H1 (cell line): ENCODE results near the gene PBOV1. TPM values are rescaled to one million over a fixed set of nuclear protein-coding genes. Genes with fewer than 3 reads are reported as not detected.

Experiments used
- CTCF ChIA-PET: fragments of 300-600 bp; sonication (Branson Sonifier 250); formaldehyde crosslinking; loops from one replicate; lab custom pipeline; 2021; ENCODE audit not compliant: partially characterized antibody; lab: Charles Lee
- POLR2A ChIA-PET: fragments of 300-600 bp; sonication (Branson Sonifier 250); formaldehyde crosslinking; loops from one replicate; lab custom pipeline; 2021; ENCODE audit warnings: inconsistent platforms; ENCODE audit not compliant: partially characterized antibody; lab: Charles Lee
- DNase-seq, 2 experiments: peaks; one replicate each; pipeline versions ENCODE4 v3.0.0 to v3.0.0-alpha.2; 2010 to 2022; ENCODE audit warnings: low spot score in 2 of 2, low read depth in 1 of 2, mixed read lengths in 1 of 2
- FAIRE-seq: peaks from 2 replicates; lab custom pipeline; 2011; peaks lifted over from hg19 to GRCh38; lab: Jason Lieb, UNC
- H2AFZ ChIP-seq: 2 replicates; pipeline ENCODE4 v1.8.1; 2012; ENCODE audit warnings: low read length, inconsistent platforms
- H2AK5ac ChIP-seq: 2 replicates; pipeline ENCODE4 v1.6.1; 2013; ENCODE audit warnings: low read depth, low read length
- H2BK120ac ChIP-seq: replicated peaks from 2 replicates; pipeline ENCODE3; 2013; ENCODE audit warnings: low read depth, low read length, inconsistent platforms
- H2BK12ac ChIP-seq: 2 replicates; pipeline ENCODE4 v1.6.1; 2013; ENCODE audit warnings: low read depth, low read length
- H2BK15ac ChIP-seq: 2 replicates; pipeline ENCODE4 v1.6.1; 2013; ENCODE audit warnings: low read length
- H2BK20ac ChIP-seq: 2 replicates; pipeline ENCODE4 v1.6.1; 2013; ENCODE audit warnings: low read length
- H2BK5ac ChIP-seq: 2 replicates; pipeline ENCODE4 v1.6.1; 2013; ENCODE audit warnings: low read depth, low read length
- H3K14ac ChIP-seq: 2 replicates; pipeline ENCODE4 v1.6.1; 2013; ENCODE audit warnings: inconsistent platforms; ENCODE audit not compliant: insufficient read length
- H3K18ac ChIP-seq: 2 replicates; pipeline ENCODE4 v1.6.1; 2013; ENCODE audit warnings: low read length; ENCODE audit errors: extremely low read depth
- H3K23ac ChIP-seq: 2 replicates; pipeline ENCODE4 v1.6.1; 2013; ENCODE audit warnings: inconsistent platforms; ENCODE audit not compliant: insufficient read length
- H3K23me2 ChIP-seq: 2 replicates; pipeline ENCODE4 v1.6.1; 2013; ENCODE audit warnings: low read depth, low read length
- H3K27ac ChIP-seq: 2 replicates; pipeline ENCODE4 v1.6.1; 2011; ENCODE audit warnings: low read depth, low read length, inconsistent platforms
- H3K27me3 ChIP-seq, 4 experiments: replicated peaks in 1 of 4; 1 replicate in 1 of 4; 2 replicates in 3 of 4; pipeline versions ENCODE4 v1.6.1 to v1.8.1; 2011 to 2013; ENCODE audit warnings: low read length in 3 of 4, mild to moderate bottlenecking in 3 of 4, inconsistent platforms in 2 of 4, mixed read lengths in 2 of 4, moderate library complexity in 1 of 4; ENCODE audit not compliant: control insufficient read depth in 3 of 4, insufficient read depth in 3 of 4; ENCODE audit errors: extremely low read depth in 1 of 4
- H3K36me3 ChIP-seq, 4 experiments: 2 replicates each; pipeline versions ENCODE4 v1.6.1 to v1.8.1; 2011 to 2013; ENCODE audit warnings: mild to moderate bottlenecking in 4 of 4, low read length in 3 of 4, moderate library complexity in 2 of 4, control low read depth in 1 of 4, inconsistent platforms in 1 of 4; ENCODE audit not compliant: insufficient read depth in 4 of 4, control insufficient read depth in 2 of 4
- H3K4ac ChIP-seq: replicated peaks from 2 replicates; pipeline ENCODE3; 2013; ENCODE audit warnings: low read length, low read depth, mixed read lengths, inconsistent platforms; ENCODE audit not compliant: insufficient read length
- H3K4me1 ChIP-seq, 4 experiments: replicated peaks in 1 of 4; 1 replicate in 1 of 4; 2 replicates in 3 of 4; pipeline versions ENCODE4 v1.6.1 to v1.8.1; 2011 to 2013; ENCODE audit warnings: low read length in 3 of 4, inconsistent platforms in 2 of 4, mixed read lengths in 1 of 4; ENCODE audit not compliant: insufficient read depth in 4 of 4, control insufficient read depth in 3 of 4
- H3K4me2 ChIP-seq, 2 experiments: 2 replicates each; pipeline versions ENCODE4 v1.6.1 to v1.8.1; 2011 to 2013; ENCODE audit warnings: low read depth in 2 of 2, low read length in 2 of 2, control low read depth in 1 of 2, inconsistent platforms in 1 of 2, mild to moderate bottlenecking in 1 of 2; ENCODE audit not compliant: insufficient read depth in 1 of 2
- H3K4me3 ChIP-seq, 4 experiments: fragments of 200-600, 300-600 bp in 1 of 4; sonication (generic), shearing (Covaris generic), sonication (Bioruptor Twin) in 1 of 4; 2 replicates each; pipeline versions ENCODE4 v1.5.1 to v1.8.1; 2011 to 2016; ENCODE audit warnings: low read length in 4 of 4, low read depth in 3 of 4, control low read depth in 2 of 4, inconsistent platforms in 2 of 4, mild to moderate bottlenecking in 2 of 4, mixed read lengths in 1 of 4, moderate library complexity in 1 of 4; ENCODE audit not compliant: insufficient read depth in 2 of 4; ENCODE audit errors: extremely low read depth in 1 of 4
- H3K56ac ChIP-seq: replicated peaks from 2 replicates; pipeline ENCODE3; 2013; ENCODE audit warnings: low read depth, mild to moderate bottlenecking, mixed read lengths, low read length, inconsistent platforms; ENCODE audit not compliant: insufficient read length
- H3K79me1 ChIP-seq: 2 replicates; pipeline ENCODE4 v1.6.1; 2013; ENCODE audit warnings: low read depth, low read length, control low read depth
- H3K79me2 ChIP-seq, 2 experiments: 2 replicates each; pipeline versions ENCODE4 v1.6.1 to v1.8.1; 2012 to 2013; ENCODE audit warnings: low read length in 2 of 2, mild to moderate bottlenecking in 2 of 2, inconsistent platforms in 1 of 2; ENCODE audit not compliant: insufficient read depth in 2 of 2, control insufficient read depth in 1 of 2
- H3K9ac ChIP-seq, 4 experiments: replicated peaks in 1 of 4; 1 replicate in 1 of 4; 2 replicates in 3 of 4; pipeline versions ENCODE4 v1.6.1 to v1.8.1; 2011 to 2013; ENCODE audit warnings: low read depth in 3 of 4, low read length in 3 of 4, control low read depth in 2 of 4, mild to moderate bottlenecking in 2 of 4, moderate library complexity in 2 of 4, inconsistent platforms in 1 of 4; ENCODE audit errors: extremely low read depth in 1 of 4
- H3K9me3 ChIP-seq, 2 experiments: 2 replicates each; pipeline versions ENCODE4 v1.6.1 to v1.8.1; 2012 to 2013; ENCODE audit warnings: mild to moderate bottlenecking in 2 of 2, moderate library complexity in 2 of 2, control low read depth in 1 of 2, inconsistent platforms in 1 of 2, low read depth in 1 of 2, low read length in 1 of 2, mixed read lengths in 1 of 2; ENCODE audit not compliant: insufficient read depth in 2 of 2
- H4K20me1 ChIP-seq, 2 experiments: replicated peaks in 1 of 2; 2 replicates each; pipeline versions ENCODE3 to v1.8.1; 2011 to 2013; ENCODE audit warnings: inconsistent platforms in 2 of 2, low read length in 2 of 2, mild to moderate bottlenecking in 1 of 2; ENCODE audit not compliant: insufficient read depth in 2 of 2, control insufficient read depth in 1 of 2
- H4K5ac ChIP-seq: 2 replicates; pipeline ENCODE4 v1.6.1; 2013; ENCODE audit warnings: low read length, low read depth, mixed read lengths, inconsistent platforms; ENCODE audit not compliant: insufficient read length
- H4K8ac ChIP-seq: 2 replicates; pipeline ENCODE4 v1.8.0; 2013; ENCODE audit warnings: mild to moderate bottlenecking, moderate library complexity, low read length, inconsistent platforms; ENCODE audit not compliant: insufficient read depth; ENCODE audit errors: extremely low read depth
- H4K91ac ChIP-seq: replicated peaks from 2 replicates; pipeline ENCODE3; 2013; ENCODE audit warnings: low read length, mixed read lengths, inconsistent platforms; ENCODE audit not compliant: insufficient read length
- CBX8 ChIP-seq: fragments of 300-800, 300-1000 bp; sonication (generic); IDR thresholded peaks from 2 replicates; pipeline ENCODE4 v1.7.1; 2016; ENCODE audit warnings: low read depth, low read length, borderline replicate concordance
- CHD2 ChIP-seq: IDR thresholded peaks from 2 replicates; pipeline ENCODE4 v1.6.1; 2012; ENCODE audit warnings: low read length, improper control_type of control experiment
- CTCF ChIP-seq, 3 experiments: IDR thresholded peaks; 1 replicate in 2 of 3; 2 replicates in 1 of 3; pipeline versions ENCODE4 v1.5.1 to v1.6.1; 2011; ENCODE audit warnings: low read length in 3 of 3, mild to moderate bottlenecking in 3 of 3, inconsistent platforms in 2 of 3, low read depth in 1 of 3, moderate library complexity in 1 of 3; ENCODE audit not compliant: insufficient read depth in 1 of 3; ENCODE audit errors: control extremely low read depth in 1 of 3
- EP300 ChIP-seq, 2 experiments: IDR thresholded peaks; 1 replicate in 1 of 2; 2 replicates in 1 of 2; pipeline ENCODE4 v1.6.1; 2011 to 2012; ENCODE audit warnings: low read depth in 2 of 2, low read length in 2 of 2, mild to moderate bottlenecking in 2 of 2, borderline replicate concordance in 1 of 2, inconsistent platforms in 1 of 2, moderate library complexity in 1 of 2
- polyA plus RNA-seq, 7 experiments: library from polyadenylated mRNA; depleted of rRNA in 3 of 7; stranded (reverse) in 5 of 7; unstranded in 2 of 7; fragments of >200 nt in 5 of 7; fragments of 200-250 nt in 2 of 7; gene quantifications; 1 replicate in 5 of 7; 2 replicates in 1 of 7; 4 replicates in 1 of 7; pipeline versions ENCODE4 v1.2.1 to v1.2.3, GENCODE V29; 2011 to 2013; ENCODE audit warnings: missing spikeins in 2 of 7, mixed read lengths in 2 of 7
- total RNA-seq: library from RNA; stranded (reverse); fragmentation: NEBNext Ultra II Directional; extraction: Animal tissue kit (Norgen Biotek cat#: 25700); gene quantifications from 2 replicates; pipeline ENCODE4 v1.2.1, GENCODE V29; 2021

PBOV1 gene
- total and polyA plus RNA-seq, 2 of the 8 experiments (the other 6 are each of a cell fraction or from before 2014, with no cell fraction given): not detected

- Histone ChIP-seq H3K4me1 (peaks cover 0 to 4% (median 0%) of the 10 kb centered on the region in 4 experiments; a peak in 1 of 7 replicates), H3K79me1 (no peaks in the 10 kb centered on the region), H3K56ac (no peak overlapping the region), H3K4me3 (no peak overlapping the region), H4K20me1 (no peaks in the 10 kb centered on the region), H4K91ac (no peak overlapping the region), H2BK120ac (no peak overlapping the region), H3K9me3 (no peaks in the 10 kb centered on the region), H2AK5ac (no peak overlapping the region), H3K9ac (peak overlapping the region in 1 of 4 experiments; percentile 61; a peak in 1 of 7 replicates), H3K27ac (no peak overlapping the region), H2BK5ac (no peak overlapping the region), H3K27me3 (no peaks in the 10 kb centered on the region), H2BK15ac (no peak overlapping the region), H3K23ac (no peak overlapping the region), H4K5ac (no peak overlapping the region), H4K8ac (no peak overlapping the region), H3K4ac (no peak overlapping the region), H3K4me2 (no peak overlapping the region), H2AFZ (no peak overlapping the region), H3K14ac (no peak overlapping the region), H2BK20ac (no peak overlapping the region), H3K18ac (no peak overlapping the region), H3K79me2 (no peaks in the 10 kb centered on the region), H3K36me3 (no peaks in the 10 kb centered on the region), H2BK12ac (no peak overlapping the region), H3K23me2 (no peaks in the 10 kb centered on the region)
- FAIRE-seq: no peak
- no peak for TF ChIP-seq CHD2
- no peak for TF ChIP-seq EP300 (IDR thresholded peaks at IDR 0.05; ENCODE audit: borderline replicate concordance in 1 of 2, low read depth in 2 of 2, low read length in 2 of 2)
- TF ChIP-seq CTCF (IDR thresholded peaks at IDR 0.05; ENCODE audit: control extremely low read depth in 1 of 3, insufficient read depth in 1 of 3, low read depth in 1 of 3, low read length in 3 of 3): no peak
- TF ChIP-seq CBX8: no peak
- ChIA-PET POLR2A (no interaction called here), CTCF (interaction anchor here (1.1 to 1.6 kb wide), 2 partner anchors 11 to 830 kb away, joined by 3 read pairs; partner anchors contain the start of gene PBOV1)
- no peak for DNase-seq
Measured at GRCh38 chr6:138206862-138207261, 11.4 kb downstream of the PBOV1 start.
